Loucy (cell line): Measurements from ENCODE around the gene NUDT1.

Source experiments
- H2AFZ ChIP-seq: fragments of 200-600 bp; sonication (generic); 2 replicates; pipeline ENCODE4 v1.6.0; 2016; ENCODE audit warnings: antibody characterized with exemption, mild to moderate bottlenecking, low read length, moderate library complexity
- H3F3A ChIP-seq: fragments of 200-600 bp; 2 replicates; pipeline ENCODE4 v1.6.0; 2016; ENCODE audit warnings: antibody characterized with exemption, low read depth, mild to moderate bottlenecking
- H3K27me3 ChIP-seq: fragments of 200-600 bp; sonication (generic); 2 replicates; pipeline ENCODE4 v1.6.1; 2014; ENCODE audit warnings: low read length, mild to moderate bottlenecking; ENCODE audit not compliant: insufficient read depth, poor library complexity, severe bottlenecking
- H3K36me3 ChIP-seq: fragments of 200-600 bp; sonication (generic); 2 replicates; pipeline ENCODE4 v1.6.1; 2016; ENCODE audit warnings: low read length; ENCODE audit not compliant: insufficient read depth
- H3K4me1 ChIP-seq: fragments of 200-600 bp; sonication (generic); 2 replicates; pipeline ENCODE4 v1.5.1; 2014; ENCODE audit warnings: low read length, mild to moderate bottlenecking; ENCODE audit not compliant: insufficient read depth, poor library complexity, severe bottlenecking
- H3K4me2 ChIP-seq: fragments of 200-600 bp; sonication (generic); 2 replicates; pipeline ENCODE4 v1.6.0; 2014; ENCODE audit warnings: antibody characterized with exemption, low read length, low read depth, mild to moderate bottlenecking; ENCODE audit not compliant: poor library complexity, severe bottlenecking
- H3K4me3 ChIP-seq: fragments of 200-600 bp; sonication (generic); 2 replicates; pipeline ENCODE4 v1.5.1; 2014; ENCODE audit warnings: low read length, mild to moderate bottlenecking, mixed read lengths; ENCODE audit not compliant: poor library complexity, severe bottlenecking
- H3K79me2 ChIP-seq: fragments of 200-600 bp; sonication (generic); 2 replicates; pipeline ENCODE4 v1.6.1; 2014; ENCODE audit warnings: low read length; ENCODE audit not compliant: insufficient read depth
- H3K9ac ChIP-seq: fragments of 200-600 bp; sonication (generic); 2 replicates; pipeline ENCODE4 v1.6.0; 2014; ENCODE audit warnings: mild to moderate bottlenecking, low read depth, low read length, moderate library complexity; ENCODE audit not compliant: poor library complexity, severe bottlenecking
- H3K9me2 ChIP-seq: fragments of 200-600 bp; sonication (generic); replicated peaks from 2 replicates; pipeline ENCODE4 v1.6.1; 2016; ENCODE audit warnings: low read depth, low read length, mixed read lengths
- H3K9me3 ChIP-seq: fragments of 200-600 bp; sonication (generic); 2 replicates; pipeline ENCODE4 v1.6.1; 2014; ENCODE audit warnings: mild to moderate bottlenecking, antibody characterized with exemption, low read length, low read depth; ENCODE audit not compliant: insufficient read depth
- H4K20me1 ChIP-seq: fragments of 200-600 bp; sonication (generic); 2 replicates; pipeline ENCODE4 v1.6.0; 2014; ENCODE audit warnings: antibody characterized with exemption, low read length, mild to moderate bottlenecking; ENCODE audit not compliant: insufficient read depth, poor library complexity, severe bottlenecking
- EZH2phosphoT487 ChIP-seq: fragments of 200-600 bp; IDR thresholded peaks from 2 replicates; pipeline ENCODE4 v1.6.1; 2018; ENCODE audit warnings: antibody characterized with exemption, mild to moderate bottlenecking, moderate library complexity, borderline replicate concordance
- TF ChIP-seq, protein P1 (sequence below): fragments of 200-600 bp; sonication (generic); conservative IDR thresholded peaks from 2 replicates; pipeline ENCODE4 v1.5.1; 2014; ENCODE audit warnings: mild to moderate bottlenecking, antibody characterized with exemption, low read length

Gene NUDT1

DNA sequence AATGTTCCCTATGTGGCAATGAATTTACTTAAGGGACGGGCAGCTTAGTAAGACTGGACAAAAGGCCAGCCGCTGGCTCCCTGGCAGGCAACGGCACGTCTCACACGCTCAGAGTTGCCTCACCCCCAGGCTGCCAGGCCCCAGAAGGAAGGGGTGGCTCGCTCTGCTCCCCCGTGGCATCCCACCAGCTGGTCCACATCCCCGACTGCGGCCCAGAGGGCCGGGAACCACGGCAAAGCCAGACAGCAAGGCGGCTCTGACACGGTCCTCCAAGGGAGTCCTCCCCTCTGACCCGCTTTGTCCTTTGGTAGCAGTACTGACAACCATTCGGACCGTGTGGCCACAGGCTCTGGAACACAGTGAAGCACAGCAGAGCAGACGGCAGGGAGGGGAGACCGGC, 34.1 kb downstream of the NUDT1 start:
- TF ChIP-seq, protein P1, sequence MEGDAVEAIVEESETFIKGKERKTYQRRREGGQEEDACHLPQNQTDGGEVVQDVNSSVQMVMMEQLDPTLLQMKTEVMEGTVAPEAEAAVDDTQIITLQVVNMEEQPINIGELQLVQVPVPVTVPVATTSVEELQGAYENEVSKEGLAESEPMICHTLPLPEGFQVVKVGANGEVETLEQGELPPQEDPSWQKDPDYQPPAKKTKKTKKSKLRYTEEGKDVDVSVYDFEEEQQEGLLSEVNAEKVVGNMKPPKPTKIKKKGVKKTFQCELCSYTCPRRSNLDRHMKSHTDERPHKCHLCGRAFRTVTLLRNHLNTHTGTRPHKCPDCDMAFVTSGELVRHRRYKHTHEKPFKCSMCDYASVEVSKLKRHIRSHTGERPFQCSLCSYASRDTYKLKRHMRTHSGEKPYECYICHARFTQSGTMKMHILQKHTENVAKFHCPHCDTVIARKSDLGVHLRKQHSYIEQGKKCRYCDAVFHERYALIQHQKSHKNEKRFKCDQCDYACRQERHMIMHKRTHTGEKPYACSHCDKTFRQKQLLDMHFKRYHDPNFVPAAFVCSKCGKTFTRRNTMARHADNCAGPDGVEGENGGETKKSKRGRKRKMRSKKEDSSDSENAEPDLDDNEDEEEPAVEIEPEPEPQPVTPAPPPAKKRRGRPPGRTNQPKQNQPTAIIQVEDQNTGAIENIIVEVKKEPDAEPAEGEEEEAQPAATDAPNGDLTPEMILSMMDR: no peak
- no peak for TF ChIP-seq EZH2phosphoT487
- Histone ChIP-seq H3K9ac (no peak overlapping the region), H3K79me2 (no peaks in the 10 kb centered on the region), H2AFZ (no peak overlapping the region), H3K4me2 (no peak overlapping the region), H3K4me1 (peaks cover 9% of the 10 kb centered on the region), H3K27me3 (no peaks in the 10 kb centered on the region), H3K9me2 (no peaks in the 10 kb centered on the region), H3K36me3 (peaks cover 10% of the 10 kb centered on the region; the same call in 1 of the 2 replicates), H4K20me1 (no peaks in the 10 kb centered on the region), H3K4me3 (no peak overlapping the region), H3K9me3 (no peaks in the 10 kb centered on the region), H3F3A (no peaks in the 10 kb centered on the region)

DNA sequence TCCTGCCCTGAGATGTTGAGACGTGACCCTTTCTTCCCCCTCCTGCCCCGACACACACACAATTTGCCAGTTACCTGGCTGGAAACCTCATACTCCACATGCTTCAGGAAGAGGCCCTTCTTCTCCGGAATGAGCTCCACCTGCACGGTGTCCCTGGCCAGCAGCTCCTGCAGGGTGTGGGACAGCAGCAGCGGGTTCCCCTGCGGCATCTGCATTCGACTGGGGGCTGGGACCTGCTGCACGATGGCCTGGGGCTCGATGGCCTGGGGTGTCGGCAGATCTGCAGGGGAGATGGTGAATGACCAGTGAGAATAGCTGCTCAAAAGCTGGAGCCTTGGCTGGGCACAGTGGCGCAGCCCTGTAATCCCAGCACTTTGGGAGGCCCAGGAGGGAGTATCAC, 36.0 kb downstream of the NUDT1 start:
- Histone ChIP-seq H3K4me3 (no peak overlapping the region), H3K36me3 (peaks cover 4% of the 10 kb centered on the region; the same call in 1 of the 2 replicates), H3K9me2 (no peaks in the 10 kb centered on the region), H3K4me2 (no peak overlapping the region), H4K20me1 (no peaks in the 10 kb centered on the region), H2AFZ (no peak overlapping the region), H3F3A (no peaks in the 10 kb centered on the region), H3K9me3 (no peaks in the 10 kb centered on the region), H3K79me2 (no peaks in the 10 kb centered on the region), H3K27me3 (no peaks in the 10 kb centered on the region), H3K9ac (no peak overlapping the region), H3K4me1 (peaks cover 9% of the 10 kb centered on the region)
- no peak for TF ChIP-seq EZH2phosphoT487
- TF ChIP-seq, protein P1: no peak

DNA sequence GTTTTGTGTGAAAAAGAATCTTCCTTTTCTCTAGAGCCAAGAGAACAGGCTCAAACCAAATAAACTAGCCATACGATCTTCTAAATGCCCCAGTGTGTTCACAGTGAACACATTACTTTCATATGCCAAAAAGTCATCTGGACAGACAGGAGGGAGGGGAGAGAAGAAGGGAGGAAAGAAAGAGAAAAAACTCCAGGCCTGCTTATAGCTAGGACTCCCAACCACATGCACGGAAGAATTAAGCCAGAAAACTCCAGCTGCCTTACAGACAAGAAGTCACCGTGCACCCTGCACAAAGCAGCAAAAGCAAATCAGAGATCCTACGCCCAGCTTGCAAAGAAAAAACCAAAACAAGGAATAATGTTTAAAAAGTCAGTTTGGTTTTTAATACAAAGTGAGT, 37.9 kb downstream of the NUDT1 start:
- no peak overlapping the region for H3K4me3 ChIP-seq
- no peaks in the 10 kb centered on the region for H4K20me1 ChIP-seq
- H2AFZ ChIP-seq: no peak overlapping the region
- H3K9me3 ChIP-seq: no peaks in the 10 kb centered on the region
- no peaks in the 10 kb centered on the region for H3K27me3 ChIP-seq
- H3K4me1 ChIP-seq: peaks cover 9% of the 10 kb centered on the region
- no peak for TF ChIP-seq EZH2phosphoT487
- TF ChIP-seq, protein P1: no peak
- H3K79me2 ChIP-seq: no peaks in the 10 kb centered on the region
- H3K4me2 ChIP-seq: no peak overlapping the region
- no peak overlapping the region for H3K9ac ChIP-seq
- H3K9me2 ChIP-seq: no peaks in the 10 kb centered on the region
- peaks cover 4% of the 10 kb centered on the region; the same call in 1 of the 2 replicates for H3K36me3 ChIP-seq
- H3F3A ChIP-seq: no peaks in the 10 kb centered on the region
